Activated CD8-positive, alpha-beta T cell treated with anti-CD3 and anti-CD28 coated beads for 36 hours (primary cell): ENCODE data around the gene GJA3. TPM values are rescaled to one million over a fixed set of nuclear protein-coding genes. Genes with fewer than 3 reads are reported as not detected.

Source experiments
- ATAC-seq: fragments of 200-7000 bp; cut with Tn5 transposase; one replicate; pipeline ENCODE4 v1.10.0; 2021; ENCODE audit warnings: mild to moderate bottlenecking, moderate library complexity
- CTCF ChIA-PET: fragments of 350-600 bp; sonication (Branson Sonifier 250); formaldehyde crosslinking; loops from one replicate; lab custom pipeline; 2021; ENCODE audit warnings: antibody characterized with exemption; lab: Charles Lee
- POLR2A ChIA-PET: fragments of 350-600 bp; sonication (Branson Sonifier 250); formaldehyde crosslinking; loops from one replicate; lab custom pipeline; 2021; ENCODE audit warnings: antibody characterized with exemption; lab: Charles Lee
- DNase-seq: peaks from one replicate; pipeline ENCODE4 v3.0.0-alpha.2; 2020
- H3K27ac Mint-ChIP-seq: one replicate; pipeline ENCODE4 v1.8.0; 2021; ENCODE audit warnings: mild to moderate bottlenecking, mixed read lengths
- H3K27me3 Mint-ChIP-seq: one replicate; pipeline ENCODE4 v1.8.0; 2021; ENCODE audit warnings: mixed read lengths
- H3K36me3 Mint-ChIP-seq: one replicate; pipeline ENCODE4 v1.8.0; 2021; ENCODE audit warnings: low read depth, mixed read lengths
- H3K4me1 Mint-ChIP-seq: one replicate; pipeline ENCODE4 v1.8.0; 2021; ENCODE audit warnings: low read depth, mixed read lengths
- H3K4me3 Mint-ChIP-seq: one replicate; pipeline ENCODE4 v1.8.0; 2021; ENCODE audit warnings: mild to moderate bottlenecking, moderate library complexity, mixed read lengths
- H3K9me3 Mint-ChIP-seq: one replicate; pipeline ENCODE4 v1.8.0; 2021; ENCODE audit warnings: mixed read lengths
- CTCF ChIP-seq: fragments of 200-600 bp; IDR thresholded peaks from one replicate; pipeline ENCODE4 v1.8.0; 2022; ENCODE audit warnings: antibody characterized with exemption, mild to moderate bottlenecking
- intact Hi-C: fragments of 100-400 bp; cut with micrococcal nuclease; formaldehyde crosslinking; loops from one replicate; pipeline ENCODE4 v1.10.0; 2022
- total RNA-seq, 2 experiments: library from RNA; stranded (reverse); gene quantifications; one replicate each; pipeline ENCODE4 v1.2.3, GENCODE V29; 2021

The GJA3 gene
- total RNA-seq, 2 experiments from 2014 or later: 0.32 to 0.51 TPM

DNA sequence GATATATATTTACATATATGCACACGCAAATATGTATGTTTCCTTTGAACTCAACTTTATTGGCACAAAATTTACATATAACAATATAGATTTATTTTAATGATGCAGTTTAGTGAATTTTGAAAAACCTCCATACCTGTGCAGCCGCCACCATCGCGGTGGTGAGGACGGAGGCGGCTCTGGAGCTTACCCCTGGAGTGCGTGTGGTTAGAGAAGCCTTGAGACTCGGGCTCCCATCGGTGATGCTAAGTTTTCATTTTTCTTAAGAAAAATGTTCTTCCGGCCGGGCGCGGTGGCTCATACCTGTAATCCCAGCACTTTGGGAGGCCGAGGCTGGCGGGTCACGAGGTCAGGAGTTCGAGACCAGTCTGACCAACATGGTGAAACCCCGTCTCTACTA, 31.8 kb downstream of the GJA3 start:
- intact Hi-C loops: loop anchor here (5.0 kb wide), 1 partner anchor 33 kb away; the partner anchor contains the start of gene GJA3
- POLR2A ChIA-PET: no interaction called here
- Mint-ChIP-seq H3K27ac (no peak overlapping the region), H3K4me3 (no peak overlapping the region), H3K27me3 (peaks cover 21% of the 10 kb centered on the region), H3K36me3 (no peaks in the 10 kb centered on the region), H3K9me3 (no peaks in the 10 kb centered on the region), H3K4me1 (no peaks in the 10 kb centered on the region)
- no peak for TF ChIP-seq CTCF
- CTCF ChIA-PET: interaction anchor here (1.8 to 3.4 kb wide), 4 partner anchors 11 to 34 kb away, joined by 6 to 33 read pairs (median 12); no protein-coding TSS in a partner anchor
- DNase-seq (no peak), ATAC-seq (no peak)

- CTCF ChIA-PET: interaction anchor here (0.8 to 3.4 kb wide), 10 partner anchors 9 to 58 kb away, joined by 3 to 33 read pairs (median 6); no protein-coding TSS in a partner anchor
- POLR2A ChIA-PET: interaction anchor here (0.6 to 2.1 kb wide), 2 partner anchors 10 to 73 kb away, joined by 3 to 13 read pairs; no protein-coding TSS in a partner anchor
- no peak overlapping the region for H3K27ac Mint-ChIP-seq
- DNase-seq (no peak), ATAC-seq (peak; percentile 21)
- TF ChIP-seq CTCF: no peak
- H3K9me3 Mint-ChIP-seq: no peaks in the 10 kb centered on the region
- peaks cover 21% of the 10 kb centered on the region for H3K27me3 Mint-ChIP-seq
- H3K36me3 Mint-ChIP-seq: no peaks in the 10 kb centered on the region
- no peaks in the 10 kb centered on the region for H3K4me1 Mint-ChIP-seq
- H3K4me3 Mint-ChIP-seq: peak overlapping the region; percentile 51
- intact Hi-C loops: loop anchor here (5.0 kb wide), 1 partner anchor 34 kb away; the partner anchor contains the start of gene GJA3
Observed at GRCh38 chr13:20128459-20128931, 32.4 kb downstream of the GJA3 start.

DNA sequence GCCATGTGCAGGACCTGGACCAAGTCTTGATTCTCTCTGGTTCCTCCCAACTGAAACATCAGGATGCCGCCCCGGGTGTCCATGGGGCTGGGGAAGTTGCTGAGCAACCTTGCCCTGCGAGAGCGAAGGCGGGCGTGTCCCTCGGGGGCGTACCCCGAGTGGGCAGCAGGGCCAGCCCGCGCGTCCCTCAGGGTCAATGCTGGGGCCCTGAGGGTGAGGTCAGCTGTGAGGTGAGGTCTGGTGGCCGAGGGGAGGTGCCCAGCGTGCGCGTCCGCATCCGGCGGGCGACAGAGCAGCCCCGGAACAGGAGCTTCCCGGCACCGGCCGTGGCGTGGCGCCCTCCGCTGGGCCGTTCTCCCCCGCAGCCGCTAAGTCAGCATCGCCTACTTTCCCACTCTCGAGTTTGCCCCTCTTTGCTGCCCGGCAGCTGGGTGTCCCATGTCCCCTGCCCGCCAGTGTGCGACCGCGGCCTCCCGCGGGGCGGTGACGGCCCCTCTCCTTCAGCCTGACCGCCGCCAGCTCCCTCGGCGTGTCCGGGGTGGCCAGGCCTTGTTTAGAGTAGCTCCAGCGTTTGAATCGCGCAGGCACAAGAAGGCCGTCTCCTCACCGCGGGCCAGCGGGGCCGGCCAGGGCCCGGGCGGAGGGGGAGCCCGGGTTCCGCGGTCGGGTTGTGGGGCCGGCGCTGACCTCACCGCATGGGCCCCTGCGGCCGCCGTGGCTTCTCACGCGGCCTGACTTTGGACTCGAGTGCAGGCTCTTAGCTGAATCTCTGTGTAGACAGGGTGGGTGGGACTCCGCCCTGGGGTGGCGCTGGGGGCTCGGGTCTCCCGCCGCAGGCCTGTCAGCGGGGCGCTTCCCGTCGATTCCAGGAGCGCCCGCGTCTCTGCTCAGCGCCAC, 33.0 kb downstream of the GJA3 start:
- peak; percentile 75 for ATAC-seq
- peak; percentile 58 for DNase-seq
- H3K36me3 Mint-ChIP-seq: no peaks in the 10 kb centered on the region
- no peak overlapping the region for H3K27ac Mint-ChIP-seq
- CTCF ChIA-PET: interaction anchor here (0.8 to 3.4 kb wide), 14 partner anchors 8 to 143 kb away, joined by 3 to 33 read pairs (median 4); no protein-coding TSS in a partner anchor
- intact Hi-C loops: loop anchor here (5.0 kb wide), 1 partner anchor 34 kb away; the partner anchor contains the start of gene GJA3
- H3K4me1 Mint-ChIP-seq: no peaks in the 10 kb centered on the region
- H3K27me3 Mint-ChIP-seq: peaks cover 16% of the 10 kb centered on the region
- TF ChIP-seq CTCF: peak; percentile 30
- peak overlapping the region; percentile 65 for H3K4me3 Mint-ChIP-seq
- no peaks in the 10 kb centered on the region for H3K9me3 Mint-ChIP-seq
- POLR2A ChIA-PET: interaction anchor here (0.6 to 2.1 kb wide), 3 partner anchors 9 to 72 kb away, joined by 3 to 13 read pairs (median 3); no protein-coding TSS in a partner anchor

DNA sequence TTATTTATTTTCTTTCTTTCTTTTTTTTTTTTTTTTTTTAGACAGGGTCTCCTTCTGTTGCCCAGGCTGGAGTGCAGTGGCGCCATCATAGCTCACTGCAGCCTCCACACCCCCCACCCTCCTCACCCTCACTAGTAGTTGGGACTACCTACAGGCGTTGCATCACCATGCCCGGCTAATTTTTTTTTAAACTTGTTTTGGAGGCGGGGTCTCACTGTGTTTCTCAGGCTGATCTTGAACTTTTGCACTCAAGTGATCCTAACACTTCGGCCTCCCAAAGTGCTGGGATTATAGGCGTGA, 33.6 kb downstream of the GJA3 start:
- H3K27me3 Mint-ChIP-seq: peaks cover 14% of the 10 kb centered on the region
- H3K27ac Mint-ChIP-seq: no peak overlapping the region
- ChIA-PET CTCF (interaction anchor here (1.0 to 3.4 kb wide), 11 partner anchors 9 to 142 kb away, joined by 3 to 33 read pairs (median 5); no protein-coding TSS in a partner anchor), POLR2A (interaction anchor here (0.9 to 2.1 kb wide), 2 partner anchors 8 to 18 kb away, joined by 3 to 13 read pairs; no protein-coding TSS in a partner anchor)
- H3K4me1 Mint-ChIP-seq: no peaks in the 10 kb centered on the region
- DNase-seq (peak; percentile 34), ATAC-seq (peak; percentile 47)
- peak overlapping the region; percentile 65 for H3K4me3 Mint-ChIP-seq
- H3K36me3 Mint-ChIP-seq: no peaks in the 10 kb centered on the region
- H3K9me3 Mint-ChIP-seq: no peaks in the 10 kb centered on the region
- intact Hi-C loops: loop anchor here (5.0 kb wide), 1 partner anchor 35 kb away; the partner anchor contains the start of gene GJA3
- no peak for TF ChIP-seq CTCF
